Effector memory CD4-positive, alpha-beta T cell (primary cell): Measurements from ENCODE around the gene ALPG.

ENCODE experiments used
- DNase-seq, 3 donors: peaks; one replicate each; pipeline ENCODE4 v3.0.0-alpha.2; 2020
- H3K27ac ChIP-seq: 2 replicates; pipeline ENCODE4 v1.7.0; 2013; ENCODE audit warnings: mild to moderate bottlenecking, low read length, moderate library complexity; ENCODE audit not compliant: insufficient read depth, poor library complexity, severe bottlenecking
- H3K27me3 ChIP-seq: replicated peaks from 2 replicates; pipeline ENCODE4 v1.7.0; 2013; ENCODE audit warnings: mild to moderate bottlenecking, low read length; ENCODE audit not compliant: insufficient read depth, control insufficient read depth, poor library complexity, severe bottlenecking
- H3K36me3 ChIP-seq: 2 replicates; pipeline ENCODE4 v1.7.0; 2013; ENCODE audit warnings: mild to moderate bottlenecking, low read length, moderate library complexity; ENCODE audit not compliant: control insufficient read depth, insufficient read depth
- H3K4me1 ChIP-seq: 2 replicates; pipeline ENCODE4 v1.7.0; 2013; ENCODE audit warnings: low read length, mild to moderate bottlenecking; ENCODE audit not compliant: control insufficient read depth, insufficient read depth, poor library complexity, severe bottlenecking
- H3K4me3 ChIP-seq: 2 replicates; pipeline ENCODE4 v1.7.0; 2013; ENCODE audit warnings: low read length, low read depth, mild to moderate bottlenecking; ENCODE audit not compliant: insufficient read depth, poor library complexity, severe bottlenecking
- H3K9me3 ChIP-seq: 2 replicates; pipeline ENCODE4 v1.7.0; 2013; ENCODE audit warnings: mild to moderate bottlenecking, low read length, moderate library complexity; ENCODE audit not compliant: control insufficient read depth

ALPG gene

DNA sequence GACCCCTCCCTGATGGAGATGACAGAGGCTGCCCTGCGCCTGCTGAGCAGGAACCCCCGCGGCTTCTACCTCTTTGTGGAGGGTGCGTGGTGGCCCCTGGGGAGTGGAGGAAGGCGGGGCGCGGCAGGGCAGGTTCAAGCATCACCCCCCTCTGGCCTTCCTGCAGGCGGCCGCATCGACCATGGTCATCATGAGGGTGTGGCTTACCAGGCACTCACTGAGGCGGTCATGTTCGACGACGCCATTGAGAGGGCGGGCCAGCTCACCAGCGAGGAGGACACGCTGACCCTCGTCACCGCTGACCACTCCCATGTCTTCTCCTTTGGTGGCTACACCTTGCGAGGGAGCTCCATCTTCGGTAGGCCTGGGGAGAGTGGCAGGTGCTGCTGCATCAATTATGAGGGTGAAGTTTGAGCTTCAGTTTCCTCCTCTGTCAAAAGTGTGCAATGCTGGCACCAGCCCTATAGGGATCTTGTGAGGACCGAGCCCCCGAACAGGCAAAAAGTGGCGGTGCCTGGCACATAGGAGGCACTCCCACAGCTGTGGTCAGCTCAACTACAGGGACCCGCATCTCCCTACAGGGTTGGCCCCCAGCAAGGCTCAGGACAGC, 51.5 kb downstream of the ALPG start:
- Histone ChIP-seq H3K27ac (no peak overlapping the region), H3K4me3 (no peak overlapping the region), H3K4me1 (no peaks in the 10 kb centered on the region), H3K27me3 (no peaks in the 10 kb centered on the region), H3K36me3 (no peaks in the 10 kb centered on the region), H3K9me3 (no peaks in the 10 kb centered on the region)
- DNase-seq: no peak

- no peak overlapping the region for H3K4me3 ChIP-seq
- no peak for DNase-seq
- H3K9me3 ChIP-seq: no peaks in the 10 kb centered on the region
- no peaks in the 10 kb centered on the region for H3K36me3 ChIP-seq
- H3K27ac ChIP-seq: no peak overlapping the region
- no peaks in the 10 kb centered on the region for H3K27me3 ChIP-seq
- H3K4me1 ChIP-seq: no peaks in the 10 kb centered on the region
Measured at GRCh38 chr2:232458661-232459418, 52.2 kb downstream of the ALPG start.

GRCh38 chr2:232459419-232460035, 52.9 kb downstream of the ALPG start:
- H3K4me1 ChIP-seq: no peaks in the 10 kb centered on the region
- no peak for DNase-seq
- H3K27me3 ChIP-seq: no peaks in the 10 kb centered on the region
- H3K36me3 ChIP-seq: no peaks in the 10 kb centered on the region
- no peak overlapping the region for H3K27ac ChIP-seq
- no peaks in the 10 kb centered on the region for H3K9me3 ChIP-seq
- H3K4me3 ChIP-seq: no peak overlapping the region

GRCh38 chr2:232460171-232460570, 53.5 kb downstream of the ALPG start:
- no peak overlapping the region for H3K4me3 ChIP-seq
- no peaks in the 10 kb centered on the region for H3K9me3 ChIP-seq
- no peaks in the 10 kb centered on the region for H3K27me3 ChIP-seq
- H3K27ac ChIP-seq: no peak overlapping the region
- no peaks in the 10 kb centered on the region for H3K4me1 ChIP-seq
- no peak for DNase-seq
- no peaks in the 10 kb centered on the region for H3K36me3 ChIP-seq
